ENCODE data around the gene FLT4. TPM values are rescaled to one million over a fixed set of nuclear protein-coding genes. Genes with fewer than 3 reads are reported as not detected.

Gene FLT4
- total and polyA plus RNA-seq, 8 donors, result 0.93 to 9.5 (median 3.1) TPM

GRCh38 chr5:180586870-180587269 is 62.5 kb downstream of the FLT4 start:
- peaks cover 15 to 42% (median 26%) of the 10 kb centered on the region in 3 donors for H3K27me3 ChIP-seq
- no peak for DNase-seq
- H3K4me1 ChIP-seq, result peaks cover 16 to 23% (median 21%) of the 10 kb centered on the region in 4 donors
- H3K27ac ChIP-seq, result no peak overlapping the region
- H3K9me3 ChIP-seq, result peaks cover 0 to 11% (median 8%) of the 10 kb centered on the region in 4 donors
- TF ChIP-seq, protein P1, sequence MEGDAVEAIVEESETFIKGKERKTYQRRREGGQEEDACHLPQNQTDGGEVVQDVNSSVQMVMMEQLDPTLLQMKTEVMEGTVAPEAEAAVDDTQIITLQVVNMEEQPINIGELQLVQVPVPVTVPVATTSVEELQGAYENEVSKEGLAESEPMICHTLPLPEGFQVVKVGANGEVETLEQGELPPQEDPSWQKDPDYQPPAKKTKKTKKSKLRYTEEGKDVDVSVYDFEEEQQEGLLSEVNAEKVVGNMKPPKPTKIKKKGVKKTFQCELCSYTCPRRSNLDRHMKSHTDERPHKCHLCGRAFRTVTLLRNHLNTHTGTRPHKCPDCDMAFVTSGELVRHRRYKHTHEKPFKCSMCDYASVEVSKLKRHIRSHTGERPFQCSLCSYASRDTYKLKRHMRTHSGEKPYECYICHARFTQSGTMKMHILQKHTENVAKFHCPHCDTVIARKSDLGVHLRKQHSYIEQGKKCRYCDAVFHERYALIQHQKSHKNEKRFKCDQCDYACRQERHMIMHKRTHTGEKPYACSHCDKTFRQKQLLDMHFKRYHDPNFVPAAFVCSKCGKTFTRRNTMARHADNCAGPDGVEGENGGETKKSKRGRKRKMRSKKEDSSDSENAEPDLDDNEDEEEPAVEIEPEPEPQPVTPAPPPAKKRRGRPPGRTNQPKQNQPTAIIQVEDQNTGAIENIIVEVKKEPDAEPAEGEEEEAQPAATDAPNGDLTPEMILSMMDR (IDR thresholded peaks at IDR 0.05), result no peak
- TF ChIP-seq POLR2AphosphoS5 (IDR thresholded peaks at IDR 0.05) (no peak), EP300 (IDR thresholded peaks at IDR 0.05) (no peak), POLR2A (IDR thresholded peaks at IDR 0.05) (no peak)
- WGBS, 5 donors, result 83 to 94% (median 90%) methylated on average over 10 of the region's 10 CpGs
- H3K36me3 ChIP-seq, result no peaks in the 10 kb centered on the region
- H3K4me3 ChIP-seq, result no peak overlapping the region
- intact Hi-C loops (cut with DNase I; ENCODE audit: low total_unique reads), result no loop called here

DNA sequence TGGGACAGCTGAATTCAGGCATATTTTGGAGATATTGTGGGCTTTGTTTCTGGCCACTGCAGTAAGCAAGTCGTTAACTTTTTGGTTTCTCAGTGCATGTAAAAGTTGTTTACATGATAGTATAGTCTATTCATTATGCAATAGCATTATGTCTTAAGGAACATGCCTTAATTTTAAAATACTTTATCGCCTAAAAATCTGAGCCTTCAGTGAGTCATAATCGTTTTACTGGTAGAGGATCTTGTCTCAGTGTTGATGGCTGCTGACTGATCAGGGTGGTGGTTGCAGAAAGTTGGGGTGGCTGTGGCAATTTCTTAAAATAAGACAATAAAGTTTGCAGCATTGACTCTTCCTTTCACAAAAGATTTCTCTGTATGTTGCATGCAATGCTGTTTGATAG is 63.2 kb downstream of the FLT4 start:
- Histone ChIP-seq H3K27me3 (peaks cover 15 to 36% (median 20%) of the 10 kb centered on the region in 3 donors), H3K36me3 (no peaks in the 10 kb centered on the region), H3K9me3 (peaks cover 0 to 11% (median 8%) of the 10 kb centered on the region in 4 donors), H3K4me3 (no peak overlapping the region), H3K4me1 (peaks cover 12 to 17% (median 15%) of the 10 kb centered on the region in 4 donors), H3K27ac (no peak overlapping the region)
- no peak for DNase-seq
- TF ChIP-seq, protein P1 (IDR thresholded peaks at IDR 0.05), result no peak
- TF ChIP-seq EP300 (IDR thresholded peaks at IDR 0.05), result no peak
- TF ChIP-seq POLR2A (IDR thresholded peaks at IDR 0.05), result no peak
- intact Hi-C loops (cut with DNase I; ENCODE audit: low total_unique reads), result no loop called here
- WGBS, 5 donors, result 74 to 85% (median 79%) methylated on average over 3 of the region's 3 CpGs

DNA sequence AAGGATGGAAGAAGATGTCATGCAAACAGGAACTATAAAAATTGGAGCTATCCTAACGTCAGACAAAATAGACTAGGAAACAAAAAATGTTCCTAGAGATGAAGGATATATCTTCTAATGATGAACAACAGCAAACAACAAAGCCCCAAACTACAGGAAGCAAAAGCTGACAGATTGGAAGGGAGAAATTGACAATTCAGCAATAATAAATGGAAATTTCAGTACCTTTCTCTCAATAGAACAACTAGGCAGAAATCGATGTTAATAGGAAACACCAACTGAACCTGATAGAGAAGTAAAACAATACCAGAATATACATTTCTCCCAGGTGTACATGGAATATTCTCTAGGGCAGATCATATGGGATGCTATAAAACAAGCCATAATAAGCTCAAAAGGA is 65.7 kb downstream of the FLT4 start:
- Histone ChIP-seq H3K27ac (no peak overlapping the region), H3K9me3 (peaks cover 0 to 11% (median 8%) of the 10 kb centered on the region in 4 donors), H3K4me1 (no peaks in the 10 kb centered on the region), H3K36me3 (peaks cover 0 to 3% (median under 1%) of the 10 kb centered on the region in 4 donors), H3K27me3 (peaks cover 0 to 11% (median 0%) of the 10 kb centered on the region in 3 donors), H3K4me3 (no peak overlapping the region)
- TF ChIP-seq POLR2AphosphoS5 (IDR thresholded peaks at IDR 0.05), result no peak
- no peak for TF ChIP-seq POLR2A (IDR thresholded peaks at IDR 0.05)
- TF ChIP-seq, protein P1 (IDR thresholded peaks at IDR 0.05), result no peak
- no peak for TF ChIP-seq EP300 (IDR thresholded peaks at IDR 0.05)
- WGBS, 5 donors, result 76 to 81% (median 78%) methylated on average over 2 of the region's 2 CpGs
- intact Hi-C loops (cut with DNase I; ENCODE audit: low total_unique reads), result no loop called here
- no peak for DNase-seq

GRCh38 chr5:180580681-180581080 is 68.7 kb downstream of the FLT4 start:
- Histone ChIP-seq H3K4me1 (no peaks in the 10 kb centered on the region), H3K27ac (no peak overlapping the region), H3K9me3 (peaks cover 0 to 11% (median 8%) of the 10 kb centered on the region in 4 donors), H3K36me3 (peaks cover 3 to 28% (median 27%) of the 10 kb centered on the region in 4 donors), H3K4me3 (no peak overlapping the region), H3K27me3 (no peaks in the 10 kb centered on the region)
- intact Hi-C loops (cut with DNase I; ENCODE audit: low total_unique reads), result no loop called here
- WGBS, 5 donors, result 83 to 91% (median 88%) methylated on average over 6 of the region's 6 CpGs
- DNase-seq, result no peak
- TF ChIP-seq, protein P1 (IDR thresholded peaks at IDR 0.05), result no peak
- TF ChIP-seq POLR2AphosphoS5 (IDR thresholded peaks at IDR 0.05), result no peak
- no peak for TF ChIP-seq EP300 (IDR thresholded peaks at IDR 0.05)
